Measurements from ENCODE around the gene SCP2D1.

Gene SCP2D1

DNA sequence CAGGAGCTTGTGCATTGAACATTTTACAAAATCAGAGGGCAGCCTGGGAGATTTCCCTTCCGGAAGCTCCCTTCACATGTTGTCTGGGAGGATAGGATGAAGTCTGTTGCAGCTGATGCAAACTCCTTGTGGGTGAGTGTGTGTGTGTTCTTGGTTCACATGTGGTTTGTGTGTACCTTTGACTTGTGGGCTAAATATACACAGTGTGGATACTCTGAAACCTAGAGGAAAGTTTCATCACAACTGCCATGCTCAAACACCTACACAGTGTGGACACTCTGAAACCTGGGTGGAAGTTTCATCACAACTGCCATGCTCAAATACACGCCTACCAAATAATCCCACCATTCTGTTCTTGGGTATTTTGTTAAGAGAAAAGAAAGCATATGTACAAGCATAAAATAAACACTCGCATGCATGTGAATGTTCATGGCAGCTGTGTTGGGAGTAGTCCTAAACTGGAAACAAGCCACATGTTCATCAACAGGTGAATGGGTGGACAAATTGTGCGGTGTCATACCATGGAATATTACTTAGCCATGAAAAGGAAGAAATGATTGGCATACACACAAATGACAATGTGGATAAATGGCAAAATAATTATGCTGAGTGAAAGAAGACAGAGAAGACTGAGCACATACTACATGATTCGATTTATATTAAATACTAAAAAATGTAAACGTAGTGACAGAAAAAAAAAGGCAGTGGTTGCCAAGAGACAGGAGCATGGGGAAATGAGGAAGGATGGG, 1.8 kb downstream of the SCP2D1 start:
- DNase-seq, result no peak

DNA sequence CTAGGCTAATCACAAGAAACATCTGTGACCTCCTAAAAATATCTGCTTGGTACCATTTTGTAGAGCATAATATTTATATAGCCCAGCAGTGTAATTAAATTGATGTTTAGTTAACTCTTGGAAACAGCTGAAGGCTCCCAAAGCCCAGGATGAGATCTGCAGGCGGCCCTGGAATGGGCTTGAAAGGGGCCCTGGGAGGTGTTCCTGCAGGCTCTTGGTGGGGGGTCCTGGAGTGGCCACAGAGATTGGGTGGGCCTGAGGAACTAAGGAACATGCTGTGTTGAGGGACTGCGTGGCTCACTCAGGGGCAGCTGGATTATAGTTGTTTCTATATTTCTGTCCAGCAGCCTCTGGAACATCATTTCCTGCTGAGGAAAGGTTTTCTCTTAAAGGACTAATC, 9.2 kb downstream of the SCP2D1 start:
- DNase-seq, result no peak

DNA sequence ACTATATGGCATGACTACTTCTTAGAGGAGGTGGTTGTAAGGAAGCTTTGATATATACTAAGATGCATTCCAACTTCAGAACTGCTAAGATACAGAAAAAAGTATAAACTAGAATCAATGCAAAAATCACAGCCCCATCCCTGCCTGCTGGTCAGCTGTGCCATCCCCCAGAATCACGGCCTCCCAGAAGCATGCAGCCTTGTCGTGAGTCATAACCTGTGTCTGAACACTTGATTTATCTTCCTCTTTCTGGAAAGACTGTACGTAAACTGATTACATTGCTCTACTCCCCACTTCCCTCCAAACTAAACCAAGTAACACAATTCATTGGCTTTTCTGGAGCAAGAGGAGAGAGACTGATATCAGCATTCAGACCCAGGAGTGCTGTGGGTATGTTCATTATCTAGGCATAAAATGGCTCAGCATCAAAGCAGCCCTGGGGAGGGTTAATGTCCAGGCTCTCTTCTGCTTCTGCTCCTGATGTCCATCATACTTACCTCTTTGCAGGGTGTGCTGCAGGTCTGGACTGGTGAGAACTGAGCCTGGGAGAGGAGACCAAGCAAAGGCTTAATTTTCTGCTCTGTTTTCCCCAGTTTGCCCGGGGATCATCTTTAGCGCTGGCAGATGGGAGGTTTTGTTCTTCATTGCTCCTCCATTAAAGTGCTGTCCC, 18.4 kb downstream of the SCP2D1 start:
- DNase-seq, result no peak

DNA sequence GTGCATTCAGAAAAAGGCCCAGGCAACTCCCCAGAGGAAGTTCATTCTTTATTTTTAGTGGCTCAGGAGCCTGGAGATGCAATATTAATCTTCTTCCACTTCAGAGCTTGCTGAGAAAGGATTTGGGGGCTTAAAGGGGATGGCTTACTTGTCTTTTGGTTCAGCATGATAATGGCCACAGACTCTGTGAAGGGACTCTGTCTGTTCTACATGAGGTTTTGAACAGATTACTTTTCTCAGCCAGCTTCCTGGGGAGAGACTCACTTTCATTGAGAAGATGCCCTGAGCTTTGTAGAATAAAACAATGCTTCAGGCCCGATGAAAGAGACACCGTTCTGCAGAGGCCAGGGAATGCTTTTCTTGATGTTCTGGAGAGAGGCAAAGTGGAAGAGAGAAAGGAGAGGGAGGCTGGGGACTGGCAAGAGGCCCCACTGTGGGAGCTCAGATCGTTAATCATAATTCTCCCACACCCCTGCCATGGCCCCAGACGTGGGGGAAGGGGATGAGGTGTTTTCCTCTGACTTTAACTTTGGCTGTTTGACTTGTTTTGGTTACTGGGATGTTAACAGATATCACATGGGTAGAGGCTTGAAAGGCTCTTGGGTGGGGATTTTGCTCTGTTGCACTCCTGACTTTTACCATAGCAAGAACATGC, 19.1 kb downstream of the SCP2D1 start:
- no peak for DNase-seq

DNA sequence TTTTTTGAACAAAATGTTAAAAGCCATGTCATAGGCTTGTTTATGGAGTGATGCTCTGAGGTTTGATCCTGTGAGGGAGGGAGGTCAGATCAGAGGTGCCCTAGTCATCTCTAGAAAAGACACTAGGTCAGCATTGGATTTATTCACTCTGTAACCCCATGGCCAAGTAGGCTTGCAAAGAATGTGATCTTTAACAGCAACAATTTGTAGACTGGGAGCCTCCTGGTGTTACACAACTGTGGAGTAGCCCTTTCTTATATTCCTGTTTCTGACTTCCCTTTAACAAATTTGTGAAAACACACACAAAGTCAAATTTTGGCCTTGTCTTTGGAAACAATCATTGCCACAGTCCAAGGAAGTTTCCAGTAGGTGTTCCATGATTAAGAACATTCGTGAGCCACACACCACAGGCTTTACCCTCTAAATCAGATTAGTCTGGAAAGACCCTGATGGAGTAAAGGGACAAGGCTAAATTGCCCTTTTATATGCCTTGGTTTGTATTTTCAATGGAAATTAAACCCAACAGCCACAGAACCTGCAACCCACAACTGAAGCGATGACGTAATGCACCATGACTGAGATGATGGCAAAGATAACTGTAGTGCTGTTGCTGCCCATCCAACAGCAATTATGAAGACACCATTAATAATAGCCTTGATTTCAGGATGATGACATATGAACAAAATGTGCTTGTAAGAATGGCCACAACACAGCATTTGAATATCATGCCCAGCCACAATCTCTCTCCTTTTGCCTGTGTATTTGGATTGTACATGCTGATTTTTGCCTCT, 22.1 kb downstream of the SCP2D1 start:
- DNase-seq, result no peak

DNA sequence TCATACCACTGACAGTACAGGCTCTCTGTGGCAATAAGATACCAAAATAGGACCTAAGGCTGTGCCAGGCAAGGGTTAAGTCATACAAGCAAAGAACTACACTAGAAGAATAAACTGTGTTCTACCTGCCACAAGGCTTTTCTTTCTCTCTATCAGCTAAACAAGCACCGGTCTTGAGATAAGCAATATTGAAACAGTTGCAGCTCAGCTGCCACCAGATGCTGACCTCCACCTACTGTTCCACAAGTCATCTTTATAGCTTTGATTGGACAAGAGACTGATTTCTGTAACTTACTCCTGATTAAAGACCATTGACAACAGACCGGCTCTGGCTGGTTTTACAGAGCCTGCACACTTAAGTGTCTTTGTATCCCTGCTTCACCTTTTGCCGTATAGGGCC, 24.1 kb downstream of the SCP2D1 start:
- DNase-seq, result no peak

DNA sequence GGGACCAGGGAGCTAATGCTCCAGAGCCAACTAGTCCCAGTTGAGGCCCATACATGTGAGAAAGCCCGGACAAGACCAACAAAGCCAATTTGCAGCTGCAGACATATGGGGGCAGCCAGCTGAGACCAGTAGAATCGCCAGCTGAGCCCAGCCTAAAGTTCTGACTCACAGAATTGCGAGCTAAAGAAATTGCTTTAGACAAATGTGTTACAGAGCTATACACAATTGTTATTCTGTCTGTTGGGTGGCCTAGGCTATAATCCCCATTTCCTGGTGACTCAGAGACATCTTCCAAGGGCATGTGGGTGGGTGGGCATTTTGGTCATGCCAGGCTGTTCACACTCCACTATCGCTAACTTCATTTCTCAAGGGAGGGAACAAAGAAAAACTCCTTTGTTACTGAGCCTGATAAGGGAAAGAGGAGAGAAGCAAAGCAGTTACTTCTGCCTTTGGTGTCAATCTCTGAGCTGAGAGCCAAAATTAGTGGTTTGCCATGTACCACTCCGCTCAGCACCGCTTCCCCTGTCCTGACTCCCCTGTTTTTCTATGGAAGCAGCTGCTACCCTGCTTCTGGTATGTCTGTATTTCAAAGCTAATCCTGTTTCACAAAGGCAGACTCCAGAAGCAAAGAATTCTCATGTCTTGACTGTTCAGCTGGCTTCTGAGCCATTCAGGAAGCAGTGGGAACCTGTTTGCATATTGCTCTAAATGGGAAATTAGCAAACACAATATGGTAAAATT, 26.1 kb downstream of the SCP2D1 start:
- no peak for DNase-seq

DNA sequence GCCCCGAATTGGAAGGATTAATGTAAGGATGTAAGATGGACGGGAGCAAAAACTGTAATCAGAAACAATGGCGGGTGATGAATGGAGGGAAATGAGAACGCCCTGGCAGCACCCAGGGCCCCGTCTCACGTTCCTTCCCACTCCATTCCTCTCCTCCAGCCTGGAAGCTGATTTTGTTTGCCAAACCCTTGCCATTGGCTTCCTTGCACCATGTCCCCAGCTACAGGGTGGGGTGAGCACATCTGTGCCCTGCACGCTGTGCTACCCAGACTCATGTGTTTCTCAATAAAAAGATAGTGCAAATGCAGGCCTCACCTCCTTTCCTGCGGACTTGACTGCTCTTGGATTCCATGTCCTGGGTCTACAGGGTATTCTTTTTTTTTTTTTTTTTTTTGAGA, 26.7 kb downstream of the SCP2D1 start:
- DNase-seq, result no peak

DNA sequence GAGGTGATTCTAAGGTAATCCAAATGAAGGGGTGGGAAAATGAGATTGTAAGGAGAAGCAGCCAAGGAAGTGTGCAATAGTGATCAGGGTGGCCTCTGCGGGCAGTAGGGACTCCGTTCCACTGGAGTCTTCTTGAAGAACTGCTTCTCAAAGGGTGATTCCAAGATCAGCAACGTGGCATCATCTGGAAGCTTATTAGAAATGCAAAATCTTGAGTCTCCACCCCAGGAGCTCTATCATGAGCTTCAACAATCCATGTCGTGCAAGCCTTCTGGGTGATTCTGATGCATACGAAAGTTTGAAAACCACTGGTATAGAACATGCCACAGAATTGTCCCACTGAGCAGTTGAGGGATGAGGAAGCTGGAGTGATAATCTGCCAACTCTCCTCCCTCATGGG, 31.4 kb downstream of the SCP2D1 start:
- DNase-seq, result no peak

DNA sequence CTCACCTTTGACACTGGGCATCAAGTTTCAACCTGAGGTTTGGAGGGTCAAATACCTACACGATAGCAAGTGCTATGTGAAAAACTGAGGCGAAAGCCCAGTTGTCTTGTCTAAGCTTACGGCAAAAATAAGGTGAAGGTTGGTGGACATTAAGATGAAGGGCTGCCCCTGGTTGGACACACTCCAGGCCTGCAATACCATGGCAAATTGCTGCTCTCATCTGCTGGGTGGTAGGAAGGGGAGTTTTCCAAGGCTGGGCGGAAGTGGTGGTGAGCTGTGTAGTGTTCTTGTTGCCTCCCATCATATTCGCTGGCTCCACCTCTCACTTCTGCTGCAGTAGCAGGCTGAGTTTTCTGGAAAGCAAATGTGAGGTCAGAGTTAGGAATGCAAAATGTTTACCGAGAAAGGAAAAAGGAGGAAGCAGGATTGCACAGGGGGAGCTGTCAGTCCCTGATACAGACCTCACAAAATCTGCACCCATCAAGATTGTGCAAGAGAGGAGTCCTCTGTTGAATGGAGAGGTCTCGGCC, 33.7 kb downstream of the SCP2D1 start:
- no peak for DNase-seq

DNA sequence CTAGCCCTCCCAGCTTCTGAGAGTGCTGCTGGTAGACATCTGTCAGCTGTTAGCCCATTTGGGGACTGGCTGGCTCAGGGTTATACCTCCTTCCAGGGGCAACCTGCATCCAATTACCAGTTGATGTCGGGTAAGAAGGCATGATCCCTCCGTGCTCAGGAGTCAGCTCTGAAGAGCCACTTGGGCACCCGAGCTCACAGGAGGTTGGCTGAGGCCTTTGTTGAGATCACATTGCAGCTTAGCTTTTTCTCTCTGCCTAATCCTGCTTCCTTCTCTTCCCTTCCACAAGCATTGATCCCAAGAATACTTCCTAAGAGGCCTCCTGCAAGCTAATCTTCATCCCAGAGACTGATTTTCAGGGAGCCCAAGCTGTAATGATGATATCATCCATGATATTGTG, 35.5 kb downstream of the SCP2D1 start:
- no peak for DNase-seq

DNA sequence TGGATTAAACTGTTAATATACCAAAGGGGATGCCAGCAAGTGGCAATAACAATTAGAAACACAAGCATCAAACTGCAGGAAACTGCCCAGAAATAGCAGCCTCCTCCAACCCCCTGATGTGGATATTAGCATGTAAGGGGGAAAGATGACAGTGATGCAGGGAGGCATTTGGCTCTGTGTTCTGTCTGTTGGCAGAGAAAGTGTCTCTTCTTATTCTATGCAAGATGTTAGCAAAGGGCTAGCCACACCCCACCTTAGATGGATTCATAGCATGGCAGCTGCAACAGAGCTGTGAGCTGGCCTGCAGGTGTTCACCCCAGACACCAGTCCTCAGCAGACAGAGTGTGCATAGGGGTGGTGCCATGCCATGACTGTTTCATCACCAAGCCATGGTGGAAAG, 38.0 kb downstream of the SCP2D1 start:
- DNase-seq, result no peak

DNA sequence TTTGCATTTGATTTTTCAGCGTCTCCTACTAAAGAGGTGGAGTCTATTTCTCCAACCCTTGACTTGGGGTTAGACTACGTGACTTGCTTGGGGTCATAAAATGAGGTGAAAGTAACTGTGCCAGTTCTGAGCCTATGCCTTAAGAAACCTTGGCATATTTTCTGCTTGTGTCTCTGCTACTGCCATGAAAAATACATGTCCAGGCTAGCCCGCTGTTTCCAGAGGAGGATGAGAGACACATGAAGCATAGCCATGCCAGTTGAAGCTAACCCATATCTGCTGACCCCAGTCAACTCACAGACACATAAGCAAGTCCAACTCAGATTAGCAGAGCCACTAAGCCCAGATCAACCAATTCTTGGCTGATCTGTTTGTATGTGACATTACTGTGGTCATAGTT, 38.7 kb downstream of the SCP2D1 start:
- no peak for DNase-seq

DNA sequence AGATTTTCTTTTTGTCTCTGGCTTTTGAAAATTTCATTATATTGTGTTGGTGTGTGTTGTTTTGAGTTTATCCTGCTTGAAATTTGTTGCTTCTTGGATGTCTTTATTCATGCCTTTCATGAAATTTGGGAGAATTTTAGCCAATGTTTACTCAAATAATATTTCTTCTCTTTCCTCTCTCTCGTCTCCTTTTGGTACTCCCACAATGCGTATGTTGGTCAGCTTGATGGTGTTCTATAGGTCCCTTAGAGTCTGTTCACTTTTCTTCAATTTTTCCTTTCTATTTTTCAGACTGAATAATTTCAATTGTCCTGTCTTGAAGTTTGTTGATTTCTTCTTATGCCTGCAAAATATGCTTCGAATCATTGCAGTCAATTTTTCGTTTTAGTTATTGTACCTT, 39.6 kb downstream of the SCP2D1 start:
- DNase-seq, result no peak

DNA sequence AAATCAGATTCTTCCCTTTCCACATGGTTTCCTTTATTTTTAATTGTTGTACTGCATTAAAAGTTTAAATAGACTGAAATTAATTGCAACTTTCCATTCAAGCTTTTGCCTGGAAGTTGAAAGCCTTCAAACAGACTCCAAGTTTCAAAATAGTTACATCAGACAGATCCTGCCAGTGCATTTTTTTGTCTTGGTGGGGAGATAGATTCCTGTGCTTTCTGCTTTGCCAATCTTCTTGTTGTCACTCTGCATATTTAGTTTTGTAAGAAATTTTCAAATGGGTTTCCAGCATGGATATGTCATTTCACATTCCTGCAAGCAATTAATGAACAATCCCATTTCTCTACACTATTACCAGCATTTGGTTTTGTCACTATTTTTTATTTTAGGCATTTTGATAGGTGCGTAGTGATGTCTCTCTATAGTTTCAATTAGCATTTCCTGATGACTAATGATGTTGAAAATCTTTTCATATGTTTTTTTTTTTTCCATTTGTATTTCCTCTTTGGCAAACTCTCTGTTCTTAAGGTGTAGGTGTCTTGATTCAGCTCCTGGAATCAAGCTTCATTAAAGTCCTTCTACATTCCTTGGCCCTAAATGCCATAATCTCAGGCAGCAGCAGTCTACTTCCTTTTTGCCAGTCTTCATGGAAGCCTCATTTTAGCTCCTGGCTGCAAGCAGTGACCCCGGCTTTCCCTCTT, 40.5 kb downstream of the SCP2D1 start:
- no peak for DNase-seq

DNA sequence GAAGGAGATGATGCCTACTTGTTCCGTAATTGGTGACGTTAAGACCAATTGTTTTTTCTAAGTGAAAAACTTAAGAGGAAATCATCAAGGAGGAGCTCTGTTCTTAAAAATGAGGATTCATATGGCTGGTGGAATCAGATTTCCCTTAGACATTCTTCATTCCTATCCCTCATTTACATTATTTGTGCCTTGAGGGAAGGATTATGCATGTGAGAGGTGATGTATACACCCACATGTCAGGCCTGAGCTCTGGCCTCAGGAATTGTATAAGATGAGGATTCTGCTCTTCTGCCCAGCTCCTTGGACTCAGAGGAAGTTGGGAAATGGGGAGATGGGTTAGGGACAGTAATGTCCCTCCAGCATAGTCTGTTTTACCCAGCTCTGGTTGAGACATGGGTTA, 42.3 kb downstream of the SCP2D1 start:
- no peak for DNase-seq

DNA sequence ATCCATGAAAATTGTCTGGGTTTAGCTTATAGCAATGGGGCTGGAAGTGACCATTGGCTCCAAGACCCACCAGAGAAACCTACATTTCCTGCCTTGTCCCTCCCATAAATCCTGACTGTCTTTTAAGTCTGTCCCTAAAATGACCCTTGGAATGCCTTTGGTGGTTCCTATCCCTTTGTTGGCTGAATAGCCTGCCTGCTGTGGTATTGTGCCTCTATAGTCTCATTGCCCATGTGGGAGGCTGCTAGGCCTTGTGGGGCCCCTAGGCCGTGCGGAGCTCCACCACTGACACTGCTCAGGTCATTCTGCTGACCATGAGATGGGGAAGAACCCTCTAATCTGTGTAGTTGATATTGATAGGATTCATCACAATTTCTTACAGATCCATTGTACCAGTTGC, 43.3 kb downstream of the SCP2D1 start:
- no peak for DNase-seq

DNA sequence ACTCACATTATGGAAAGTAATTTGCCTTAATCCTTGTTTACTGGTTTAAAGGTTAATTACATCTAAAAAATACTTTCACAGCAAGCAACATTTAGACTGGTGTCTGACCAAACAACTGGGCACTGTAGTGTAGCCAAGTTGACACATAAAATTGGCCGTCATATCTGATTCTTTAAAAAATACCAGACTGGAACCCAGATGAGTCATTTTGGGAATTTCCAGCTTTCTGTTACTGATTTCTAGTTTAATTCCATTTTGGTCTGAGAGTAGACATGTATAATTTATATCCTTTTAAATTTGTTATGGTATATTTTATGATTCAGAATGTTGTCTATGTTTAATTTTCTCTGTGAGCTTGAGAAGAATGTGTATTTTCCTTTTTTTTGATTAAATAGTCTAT, 44.1 kb downstream of the SCP2D1 start:
- DNase-seq, result no peak

DNA sequence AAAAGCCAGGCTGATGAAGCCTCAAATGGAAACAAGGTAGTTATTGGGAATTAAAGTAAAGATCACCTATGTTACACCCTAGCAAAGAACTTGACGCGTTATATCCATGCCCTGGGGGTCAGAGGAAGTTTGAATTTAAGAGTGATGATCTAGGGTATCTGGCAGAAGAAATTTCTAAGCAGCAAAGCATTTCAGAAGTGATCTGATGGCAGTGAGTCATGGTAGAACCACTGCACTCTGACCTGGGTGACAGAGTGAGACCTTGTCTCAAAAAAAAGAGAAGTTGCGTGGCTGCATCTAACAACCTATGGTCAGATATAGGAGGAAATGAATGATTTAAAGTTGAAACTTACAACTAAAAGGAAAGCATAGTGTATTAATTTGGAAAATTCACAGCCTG, 45.2 kb downstream of the SCP2D1 start:
- DNase-seq, result no peak

Data from activated gamma-delta T cell treated with Interleukin-2 at 50 U/mL for 16 hours (primary cell).